CD4-positive, alpha-beta T cell treated with Interleukin-15 for 1 hour (primary cell): ENCODE measurements around the gene RNASET2.
"Not testable (repeated sequence)": the region's sequence is repeated elsewhere in the genome, so short reads cannot be mapped to it uniquely, and the experiment has no call there.

Source experiments
- DNase-seq: peaks from one replicate; pipeline ENCODE4 v3.0.0-alpha.2; 2020

RNASET2 gene

GRCh38 chr6:166969390-166970002 is 13.1 kb upstream of the RNASET2 start:
- no peak for DNase-seq

GRCh38 chr6:166966268-166966667 is 9.9 kb upstream of the RNASET2 start:
- DNase-seq = no peak

- DNase-seq = no peak
These were observed 4.2 kb upstream of the RNASET2 start for GRCh38 chr6:166960609-166960978.

GRCh38 chr6:166959911-166960608 is 3.7 kb upstream of the RNASET2 start:
- no peak for DNase-seq

GRCh38 chr6:166958926-166959861 is 2.8 kb upstream of the RNASET2 start:
- DNase-seq = peak; percentile 76

- DNase-seq = no peak
These were observed 1.4 kb upstream of the RNASET2 start for GRCh38 chr6:166957805-166958076.

- DNase-seq = peak; percentile 53
These were observed 896 bp upstream of the RNASET2 start for GRCh38 chr6:166957087-166957804.

GRCh38 chr6:166955865-166956443 is 396 bp downstream of the RNASET2 start:
- DNase-seq = no peak

- peak; percentile 62 for DNase-seq
These were observed 1.1 kb downstream of the RNASET2 start for GRCh38 chr6:166955121-166955864.

GRCh38 chr6:166954118-166954713 is 2.1 kb downstream of the RNASET2 start:
- DNase-seq = no peak

- DNase-seq = no peak
These were observed 3.5 kb downstream of the RNASET2 start for GRCh38 chr6:166952567-166953486.

GRCh38 chr6:166952121-166952520 is 4.2 kb downstream of the RNASET2 start:
- peak; percentile 25 for DNase-seq

- DNase-seq = no peak
These were observed 4.7 kb downstream of the RNASET2 start for GRCh38 chr6:166951670-166952060.

GRCh38 chr6:166950892-166951669 is 5.3 kb downstream of the RNASET2 start:
- peak; percentile 80 for DNase-seq

GRCh38 chr6:166950443-166950821 is 5.9 kb downstream of the RNASET2 start:
- no peak for DNase-seq

- no peak for DNase-seq
These were observed 6.6 kb downstream of the RNASET2 start for GRCh38 chr6:166949528-166950442.

GRCh38 chr6:166948724-166949123 is 7.6 kb downstream of the RNASET2 start:
- DNase-seq = not testable (repeated sequence)

GRCh38 chr6:166947251-166947650 is 9.1 kb downstream of the RNASET2 start:
- no peak for DNase-seq

GRCh38 chr6:166946125-166946524 is 10.2 kb downstream of the RNASET2 start:
- no peak for DNase-seq
